Femur (tissue), 1 donor: ENCODE data around the gene CBFA2T3.

Experiments
- DNase-seq: peaks from one replicate; pipeline ENCODE4 v3.0.0-alpha.2; 2017

CBFA2T3 gene

GRCh38 chr16:88833086-88833485, 143.9 kb downstream of the CBFA2T3 start:
- DNase-seq, result no peak

DNA sequence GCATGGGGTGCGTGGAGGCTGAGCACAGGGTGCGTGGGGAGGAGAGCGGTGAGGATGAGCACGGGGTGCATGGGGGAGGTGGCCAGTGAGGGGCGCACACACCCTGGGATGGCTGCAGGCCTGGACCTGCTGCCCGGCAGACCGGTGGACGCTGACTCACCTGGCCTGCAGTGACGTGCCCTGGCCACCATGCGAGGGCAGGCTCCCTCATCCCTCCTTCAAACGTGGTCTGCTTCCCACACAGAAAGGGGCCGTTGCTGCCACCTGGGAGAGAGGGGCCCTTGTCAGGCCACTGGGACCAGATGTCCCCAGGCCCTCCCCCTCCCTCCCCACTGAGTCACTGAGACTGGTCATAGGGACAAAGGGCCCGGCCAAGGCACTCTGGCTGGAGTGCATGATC, 145.2 kb downstream of the CBFA2T3 start:
- no peak for DNase-seq

- no peak for DNase-seq
Observed at GRCh38 chr16:88830783-88831182, 146.2 kb downstream of the CBFA2T3 start.

- DNase-seq, result no peak
Observed at GRCh38 chr16:88830258-88830657, 146.7 kb downstream of the CBFA2T3 start.

GRCh38 chr16:88828711-88829110, 148.3 kb downstream of the CBFA2T3 start:
- no peak for DNase-seq

DNA sequence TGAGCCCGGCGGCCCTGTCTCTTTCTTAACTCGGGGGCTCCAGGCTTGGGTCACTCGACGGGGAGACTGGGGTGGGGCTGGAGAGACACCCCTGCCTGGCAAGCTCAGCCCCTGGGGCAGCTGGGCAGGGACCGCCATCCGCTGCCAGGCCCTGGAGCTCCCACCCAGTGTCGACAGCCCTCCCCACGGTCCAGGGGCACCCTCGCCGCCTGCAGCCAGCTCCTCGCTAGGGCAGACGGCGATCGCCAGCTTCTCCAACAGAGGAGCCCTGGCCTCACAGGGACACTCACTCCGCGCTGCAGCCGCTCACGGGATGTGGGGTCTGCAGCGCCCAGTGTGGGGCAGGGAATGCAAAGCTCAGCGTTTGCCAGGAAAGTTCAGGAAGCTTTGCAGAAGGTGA, 149.3 kb downstream of the CBFA2T3 start:
- DNase-seq, result no peak

- DNase-seq, result no peak
Observed at GRCh38 chr16:88826070-88826840, 150.8 kb downstream of the CBFA2T3 start.

DNA sequence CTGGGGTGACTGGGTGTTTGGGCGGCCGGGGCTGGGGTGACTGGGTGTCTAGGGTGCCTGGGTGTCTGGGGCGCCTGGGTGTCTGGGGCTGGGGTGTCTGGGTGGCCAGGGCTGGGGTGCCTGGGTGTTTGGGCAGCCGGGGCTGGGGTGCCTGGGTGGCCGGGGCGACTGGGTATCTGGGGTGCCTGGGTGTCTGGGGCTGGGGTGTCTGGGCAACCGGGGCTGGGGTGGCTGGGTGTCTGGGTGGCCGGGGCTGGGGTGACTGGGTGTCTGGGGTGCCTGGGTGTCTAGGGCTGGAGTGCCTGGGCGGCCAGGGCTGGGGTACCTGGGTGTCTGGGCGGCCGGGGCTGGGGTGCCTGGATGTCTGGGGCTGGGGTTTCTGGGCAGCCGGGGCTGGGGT, 151.9 kb downstream of the CBFA2T3 start:
- no peak for DNase-seq
